HUES6 (cell line): ENCODE data around the gene ANXA8.
"Not testable (repeated sequence)": the region's sequence is repeated elsewhere in the genome, so short reads cannot be mapped to it uniquely, and the experiment has no call there.

Source experiments
- H3K27ac ChIP-seq: 2 replicates; pipeline ENCODE4 v1.7.0; 2013; ENCODE audit warnings: low read depth, mild to moderate bottlenecking, low read length, inconsistent platforms
- H3K27me3 ChIP-seq: 2 replicates; pipeline ENCODE4 v1.6.1; 2013; ENCODE audit warnings: low read length; ENCODE audit not compliant: control insufficient read depth, insufficient read depth
- H3K36me3 ChIP-seq: 2 replicates; pipeline ENCODE4 v1.6.1; 2013; ENCODE audit warnings: low read length; ENCODE audit not compliant: control insufficient read depth, insufficient read depth
- H3K4me1 ChIP-seq: 2 replicates; pipeline ENCODE4 v1.6.1; 2013; ENCODE audit warnings: low read length; ENCODE audit not compliant: control insufficient read depth, insufficient read depth
- H3K4me3 ChIP-seq: 2 replicates; pipeline ENCODE4 v1.5.1; 2013; ENCODE audit warnings: low read depth, low read length
- H3K9ac ChIP-seq: one replicate; pipeline ENCODE4 v1.6.1; 2013; ENCODE audit warnings: mild to moderate bottlenecking, low read length
- H3K9me3 ChIP-seq: 2 replicates; pipeline ENCODE4 v1.6.1; 2013; ENCODE audit warnings: low read depth, low read length; ENCODE audit not compliant: control insufficient read depth, insufficient read depth

Gene ANXA8

GRCh38 chr10:47478114-47478513, 5.8 kb downstream of the ANXA8 start:
- H3K9me3 ChIP-seq, H3K4me3 ChIP-seq, H3K4me1 ChIP-seq, H3K27ac ChIP-seq, H3K27me3 ChIP-seq, H3K9ac ChIP-seq, H3K36me3 ChIP-seq: not testable (repeated sequence)

- not testable (repeated sequence) for H3K4me3 ChIP-seq, H3K36me3 ChIP-seq, H3K9ac ChIP-seq
Measured at GRCh38 chr10:47477078-47477477, 6.8 kb downstream of the ANXA8 start.

GRCh38 chr10:47475101-47475500, 8.8 kb downstream of the ANXA8 start:
- not testable (repeated sequence) for H3K27ac ChIP-seq, H3K9me3 ChIP-seq, H3K36me3 ChIP-seq, H3K4me3 ChIP-seq, H3K4me1 ChIP-seq, H3K27me3 ChIP-seq, H3K9ac ChIP-seq

More at GRCh38 chr10:47477078-47477477, 6.8 kb downstream of the ANXA8 start:
- not testable (repeated sequence) for H3K9me3 ChIP-seq, H3K27ac ChIP-seq, H3K4me1 ChIP-seq, H3K27me3 ChIP-seq

DNA sequence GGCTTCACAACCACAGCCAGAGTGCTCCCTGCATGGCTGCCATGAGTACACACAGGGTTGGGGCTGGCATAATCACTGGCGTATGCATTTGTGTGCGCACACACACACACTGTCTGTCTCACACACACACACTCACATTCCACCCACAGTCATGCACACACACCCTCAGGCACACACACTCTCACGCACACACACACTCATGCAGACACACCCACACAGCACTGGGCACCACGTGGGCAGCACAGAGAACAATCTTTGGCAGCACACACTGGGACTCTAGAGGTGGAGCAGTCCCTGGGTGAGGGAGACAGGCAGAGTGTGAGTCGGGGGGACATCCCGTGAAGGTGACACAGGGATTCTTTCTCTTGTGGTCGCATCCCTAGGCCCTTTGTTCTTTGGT, 10.4 kb downstream of the ANXA8 start:
- H3K9me3 ChIP-seq, H3K36me3 ChIP-seq, H3K27me3 ChIP-seq, H3K4me3 ChIP-seq, H3K9ac ChIP-seq, H3K27ac ChIP-seq, H3K4me1 ChIP-seq: not testable (repeated sequence)

GRCh38 chr10:47472647-47473046, 11.3 kb downstream of the ANXA8 start:
- H3K9me3 ChIP-seq, H3K36me3 ChIP-seq, H3K4me1 ChIP-seq, H3K27me3 ChIP-seq, H3K4me3 ChIP-seq, H3K9ac ChIP-seq, H3K27ac ChIP-seq: not testable (repeated sequence)

DNA sequence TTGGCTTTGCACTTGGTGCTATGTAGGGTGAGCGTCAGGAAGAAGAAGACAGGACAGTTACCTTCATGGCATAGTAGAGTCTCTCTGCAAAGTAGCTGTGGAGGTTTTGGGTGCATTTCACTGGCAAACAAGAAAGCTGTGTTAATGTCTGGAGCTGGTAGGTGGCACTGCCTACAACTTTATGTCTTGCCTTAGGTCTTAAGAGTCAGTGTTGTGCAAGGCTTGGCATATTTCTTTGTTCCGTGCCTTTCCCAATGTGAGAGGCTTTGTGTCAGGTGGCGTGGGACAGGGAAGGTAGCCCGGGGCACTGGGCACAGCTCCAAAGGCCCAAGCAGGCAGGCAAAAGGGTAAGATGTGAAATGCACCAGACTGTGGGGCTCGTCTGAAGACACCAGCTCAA, 11.8 kb downstream of the ANXA8 start:
- not testable (repeated sequence) for H3K27ac ChIP-seq, H3K9me3 ChIP-seq, H3K4me1 ChIP-seq, H3K36me3 ChIP-seq, H3K27me3 ChIP-seq, H3K4me3 ChIP-seq, H3K9ac ChIP-seq

DNA sequence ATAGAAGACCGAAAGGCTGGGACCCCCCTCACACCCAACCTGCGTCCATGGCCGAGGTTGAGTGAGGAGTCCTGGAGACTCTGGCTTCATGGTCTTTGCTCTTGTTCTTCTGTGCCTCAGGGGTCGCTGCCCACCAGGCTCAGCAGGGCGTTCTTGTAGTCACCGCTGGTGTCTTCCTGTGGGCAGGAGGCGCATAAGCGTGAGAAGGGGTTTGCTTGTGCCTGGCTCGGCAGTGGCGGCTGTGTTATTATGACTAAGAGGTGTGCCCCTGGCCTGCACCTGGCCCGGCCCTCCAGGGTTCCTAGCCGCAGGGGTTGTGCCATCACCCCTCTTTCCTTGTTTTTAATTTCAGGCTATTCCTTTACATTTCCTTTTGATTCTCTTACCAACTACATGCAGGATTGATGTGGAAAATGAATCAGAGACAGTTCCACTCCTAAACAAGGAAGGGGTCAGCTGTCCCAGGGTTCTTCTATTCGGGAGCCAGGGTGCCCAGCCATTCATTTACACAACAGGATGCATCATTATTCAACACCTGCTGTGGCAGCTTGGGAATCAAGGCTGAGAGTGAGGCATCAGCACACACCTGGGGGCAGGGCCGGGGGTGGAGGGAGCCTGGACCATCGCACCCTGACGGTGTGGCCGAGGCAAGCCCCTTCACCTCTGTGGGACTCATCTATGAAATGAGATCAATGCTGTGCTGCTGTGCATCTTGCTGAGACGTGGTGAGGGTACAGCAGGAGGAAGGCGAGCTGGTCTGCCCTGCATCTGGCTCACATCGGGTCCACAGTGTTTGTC, 15.0 kb downstream of the ANXA8 start:
- H3K9me3 ChIP-seq, H3K27ac ChIP-seq, H3K27me3 ChIP-seq, H3K36me3 ChIP-seq, H3K9ac ChIP-seq, H3K4me3 ChIP-seq, H3K4me1 ChIP-seq: not testable (repeated sequence)

DNA sequence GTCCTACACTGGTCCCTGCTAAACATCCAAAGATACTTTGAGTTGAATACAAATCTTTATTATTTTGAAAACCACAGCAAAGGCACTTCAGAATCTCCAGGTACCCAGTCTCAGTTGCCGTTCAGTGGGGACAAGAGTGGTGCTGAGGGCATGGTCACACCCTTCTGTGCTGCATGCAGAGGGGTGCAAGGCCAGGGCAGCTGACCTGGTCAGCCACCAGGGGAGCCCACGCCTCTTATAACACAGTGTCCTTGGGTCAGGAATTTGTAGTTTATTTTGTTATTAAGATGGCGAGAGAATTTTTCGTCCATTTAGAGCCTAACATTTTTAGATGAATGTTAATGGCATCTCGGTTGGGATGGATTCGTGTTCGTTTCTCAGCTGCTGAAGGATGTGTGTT, 16.0 kb downstream of the ANXA8 start:
- not testable (repeated sequence) for H3K4me3 ChIP-seq, H3K36me3 ChIP-seq, H3K27me3 ChIP-seq

DNA sequence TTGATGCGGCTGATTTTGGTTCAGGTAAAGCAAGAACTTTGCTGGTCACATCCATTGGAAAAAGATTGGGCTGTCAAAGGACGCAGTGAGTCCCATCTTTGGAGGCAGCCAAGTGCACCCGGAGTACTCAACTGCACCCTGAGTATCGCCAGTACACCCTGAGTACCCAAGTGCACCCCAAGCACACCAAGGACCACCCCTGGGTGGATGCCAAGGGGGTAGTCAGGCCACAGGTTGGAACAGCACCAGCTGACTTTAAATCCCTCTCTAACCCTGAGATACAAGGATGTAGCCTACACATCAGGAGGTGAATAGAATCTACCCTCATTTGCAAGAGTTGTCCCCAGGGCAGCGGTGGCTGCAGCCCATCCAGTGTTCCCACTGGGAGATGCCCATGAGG, 16.5 kb downstream of the ANXA8 start:
- not testable (repeated sequence) for H3K9me3 ChIP-seq, H3K27me3 ChIP-seq, H3K4me3 ChIP-seq, H3K27ac ChIP-seq, H3K36me3 ChIP-seq, H3K4me1 ChIP-seq, H3K9ac ChIP-seq

More for the DNA sequence above, 16.0 kb downstream of the ANXA8 start:
- H3K9me3 ChIP-seq, H3K4me1 ChIP-seq, H3K9ac ChIP-seq, H3K27ac ChIP-seq: not testable (repeated sequence)

DNA sequence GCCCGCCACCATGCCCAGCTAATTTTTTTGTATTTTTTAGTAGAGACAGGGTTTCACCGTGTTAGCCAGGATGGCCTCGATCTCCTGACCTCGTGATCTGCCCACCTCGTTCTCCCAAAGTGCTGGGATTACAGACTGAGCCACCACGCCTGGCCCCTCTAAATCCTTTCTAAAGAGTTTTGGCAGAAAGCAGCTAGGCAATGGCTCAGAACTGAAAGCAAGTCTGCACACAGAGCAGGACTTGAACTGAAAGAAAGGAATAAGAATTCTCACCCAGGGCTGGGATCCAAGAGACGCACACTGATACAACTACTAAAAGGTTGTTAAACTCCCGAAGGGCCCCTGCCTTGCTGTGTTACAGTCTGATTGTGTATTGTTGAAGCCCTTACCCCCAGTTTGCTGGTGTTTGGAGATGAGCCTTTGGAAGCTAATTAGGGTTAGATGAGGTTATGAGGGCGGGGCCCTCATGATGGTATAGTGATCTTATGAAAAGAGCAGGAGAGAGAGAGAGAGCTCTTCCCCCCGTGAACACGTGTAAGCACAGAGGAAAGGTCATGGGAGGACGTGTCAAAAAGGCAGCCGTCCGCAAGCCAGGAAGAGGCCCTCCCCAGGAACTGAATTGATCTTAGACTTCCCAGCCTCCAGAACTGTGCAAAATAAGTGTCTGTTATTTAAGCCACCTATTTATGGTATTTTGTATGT, 18.5 kb downstream of the ANXA8 start:
- not testable (repeated sequence) for H3K9me3 ChIP-seq, H3K4me1 ChIP-seq, H3K4me3 ChIP-seq, H3K27me3 ChIP-seq, H3K36me3 ChIP-seq, H3K9ac ChIP-seq, H3K27ac ChIP-seq

GRCh38 chr10:47462577-47463358, 21.1 kb downstream of the ANXA8 start:
- H3K4me3 ChIP-seq, H3K9me3 ChIP-seq, H3K27me3 ChIP-seq, H3K4me1 ChIP-seq, H3K9ac ChIP-seq, H3K36me3 ChIP-seq, H3K27ac ChIP-seq: not testable (repeated sequence)
